Prostate gland (tissue), 2 donors: ENCODE measurements around the gene PDZRN3. TPM values are rescaled to one million over a fixed set of nuclear protein-coding genes. Genes with fewer than 3 reads are reported as not detected.

ENCODE experiments used
- DNase-seq: peaks from one replicate; pipeline ENCODE4 v3.0.0-alpha.2; 2019; ENCODE audit warnings: low spot score
- H3K27ac ChIP-seq, 2 donors: fragments of 200-600 bp; sonication (generic); 2 replicates each; pipeline ENCODE4 v1.5.1; 2017 to 2019
- H3K27me3 ChIP-seq: fragments of 200-600 bp; sonication (generic); replicated peaks from 2 replicates; pipeline ENCODE4 v1.5.1; 2019; ENCODE audit not compliant: insufficient read depth
- H3K36me3 ChIP-seq, 2 donors: fragments of 200-600 bp; sonication (generic); 1 replicate in 1 of 2; 2 replicates in 1 of 2; pipeline versions ENCODE4 v1.5.1 to v1.8.1; 2017 to 2019
- H3K4me1 ChIP-seq: fragments of 200-600 bp; sonication (generic); replicated peaks from 2 replicates; pipeline ENCODE4 v1.5.1; 2019
- H3K4me3 ChIP-seq, 2 donors: fragments of 200-600 bp; sonication (generic); 2 replicates each; pipeline ENCODE4 v1.5.1; 2017 to 2019
- H3K9me3 ChIP-seq: fragments of 200-600 bp; sonication (generic); 2 replicates; pipeline ENCODE4 v1.5.1; 2017
- CTCF ChIP-seq, 4 experiments: fragments of 200-600 bp in 2 of 4; fragments of 450-650 bp in 2 of 4; sonication (generic) in 2 of 4; IDR thresholded peaks; 1 replicate in 3 of 4; 2 replicates in 1 of 4; pipeline ENCODE4 v1.5.1; 2016 to 2019; ENCODE audit warnings: antibody characterized with exemption in 4 of 4, mild to moderate bottlenecking in 2 of 4, moderate library complexity in 2 of 4
- POLR2A ChIP-seq: fragments of 450-650 bp; IDR thresholded peaks from one replicate; pipeline ENCODE4 v1.6.1; 2016; ENCODE audit warnings: antibody characterized with exemption, mild to moderate bottlenecking
- POLR2AphosphoS5 ChIP-seq: sonication (generic); formaldehyde crosslinking; IDR thresholded peaks from one replicate; pipeline ENCODE4 v1.6.1; 2017; ENCODE audit warnings: antibody characterized with exemption
- WGBS: methylation state at CpG from one replicate; pipeline ENCODE4 v1.1.5; 2018; 5-methylcytosine and 5-hydroxymethylcytosine counted together
- intact Hi-C: fragments of 100-400 bp; cut with DNase I; formaldehyde crosslinking; loops from one replicate; pipeline ENCODE4 v1.14.2; 2022
- total RNA-seq, 2 donors: library from RNA; depleted of rRNA; stranded (reverse); fragments of >200 nt; gene quantifications; one replicate each; pipeline ENCODE4 v1.1.0, GENCODE V29; 2016

The PDZRN3 gene
- total RNA-seq, result 100 to 1,000 TPM in 1 of 2 donors, 10 to 100 TPM in 1; 80.9 to 143 TPM

GRCh38 chr3:73624821-73625665, at the start of gene PDZRN3:
TSS of gene PDZRN3 (minus strand) at chr3:73624941.
- Histone ChIP-seq H3K27ac (peak within 1 kb of the TSS; percentile 88 to 92), H3K4me1 (no peaks in the 10 kb centered on the region), H3K9me3 (no peaks in the 10 kb centered on the region), H3K4me3 (peak within 1 kb of the TSS; percentile 78 to 81), H3K27me3 (no peaks in the 10 kb centered on the region), H3K36me3 (no peaks in the 10 kb centered on the region)
- 2% methylated on average over 33 of the region's 55 CpGs for WGBS
- peak; percentile 79 for DNase-seq
- TF ChIP-seq CTCF (IDR thresholded peaks at IDR 0.05), result peak in 1 of 4 experiments; percentile 26
- TF ChIP-seq POLR2AphosphoS5, result peak; percentile 77
- TF ChIP-seq POLR2A, result peak; percentile 68
- intact Hi-C loops, result loop anchor here (5.0 to 10.0 kb wide), 6 partner anchors 92 to 520 kb away; no protein-coding TSS in a partner anchor

GRCh38 chr3:73674280-73674679, 49.5 kb upstream of the PDZRN3 start:
- H3K27ac ChIP-seq, result no peak overlapping the region
- 55% methylated on average over 5 of the region's 5 CpGs for WGBS
- H3K4me3 ChIP-seq, result no peak overlapping the region
- no peaks in the 10 kb centered on the region for H3K9me3 ChIP-seq
- intact Hi-C loops, result no loop called here
- TF ChIP-seq POLR2AphosphoS5 (no peak), CTCF (IDR thresholded peaks at IDR 0.05) (no peak), POLR2A (no peak)
- no peaks in the 10 kb centered on the region for H3K4me1 ChIP-seq
- H3K27me3 ChIP-seq, result no peaks in the 10 kb centered on the region
- no peaks in the 10 kb centered on the region for H3K36me3 ChIP-seq
- DNase-seq, result peak; percentile 10

DNA sequence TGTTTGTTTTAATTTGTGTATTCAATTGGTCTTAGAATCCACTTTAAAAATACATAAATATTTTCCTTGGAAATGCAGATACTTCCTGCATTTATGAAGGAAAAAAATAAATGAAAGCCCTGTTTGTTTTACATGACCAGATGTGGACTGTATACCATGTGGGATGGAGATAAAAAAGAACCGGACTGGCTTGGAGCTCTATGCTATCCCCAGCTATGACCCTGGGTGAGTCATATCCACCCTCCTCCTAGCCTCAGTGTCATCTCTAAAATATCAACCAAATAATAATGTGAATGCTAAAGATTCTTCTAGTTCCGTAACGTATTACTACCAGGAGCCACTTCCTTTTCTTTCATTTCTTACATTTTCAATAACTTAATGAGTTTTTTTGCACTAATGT, 44.5 kb upstream of the PDZRN3 start:
- Histone ChIP-seq H3K4me3 (no peak overlapping the region), H3K4me1 (no peaks in the 10 kb centered on the region), H3K9me3 (no peaks in the 10 kb centered on the region), H3K27ac (no peak overlapping the region), H3K36me3 (no peaks in the 10 kb centered on the region), H3K27me3 (no peaks in the 10 kb centered on the region)
- TF ChIP-seq POLR2A, result no peak
- no peak for TF ChIP-seq POLR2AphosphoS5
- no peak for TF ChIP-seq CTCF (IDR thresholded peaks at IDR 0.05)
- 78% methylated on average over 3 of the region's 3 CpGs for WGBS
- intact Hi-C loops, result no loop called here
- DNase-seq, result no peak

DNA sequence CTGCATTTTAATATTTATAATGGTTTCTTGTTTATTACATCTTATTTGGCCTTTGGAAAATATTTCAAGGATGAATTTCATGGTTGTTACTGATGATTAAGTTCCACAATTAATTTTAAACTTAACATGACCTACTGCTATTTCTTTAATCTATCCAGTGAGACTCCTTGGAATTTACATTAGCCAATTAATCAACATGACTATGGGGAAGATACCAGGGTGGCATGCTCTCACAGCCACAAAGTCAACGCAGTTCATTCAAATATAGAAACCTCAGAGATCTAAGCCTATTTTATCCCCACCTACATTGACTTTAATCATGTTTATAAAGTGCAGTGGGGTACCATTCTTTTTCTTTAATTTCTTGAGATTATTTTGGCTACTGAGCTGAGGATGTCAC, 43.6 kb upstream of the PDZRN3 start:
- DNase-seq, result no peak
- Histone ChIP-seq H3K4me1 (no peaks in the 10 kb centered on the region), H3K9me3 (no peaks in the 10 kb centered on the region), H3K36me3 (no peaks in the 10 kb centered on the region), H3K27me3 (no peaks in the 10 kb centered on the region), H3K27ac (no peak overlapping the region), H3K4me3 (no peak overlapping the region)
- TF ChIP-seq CTCF (IDR thresholded peaks at IDR 0.05) (no peak), POLR2A (no peak), POLR2AphosphoS5 (no peak)
- intact Hi-C loops, result no loop called here
- 66% methylated on average over 1 of the region's 1 CpG for WGBS

DNA sequence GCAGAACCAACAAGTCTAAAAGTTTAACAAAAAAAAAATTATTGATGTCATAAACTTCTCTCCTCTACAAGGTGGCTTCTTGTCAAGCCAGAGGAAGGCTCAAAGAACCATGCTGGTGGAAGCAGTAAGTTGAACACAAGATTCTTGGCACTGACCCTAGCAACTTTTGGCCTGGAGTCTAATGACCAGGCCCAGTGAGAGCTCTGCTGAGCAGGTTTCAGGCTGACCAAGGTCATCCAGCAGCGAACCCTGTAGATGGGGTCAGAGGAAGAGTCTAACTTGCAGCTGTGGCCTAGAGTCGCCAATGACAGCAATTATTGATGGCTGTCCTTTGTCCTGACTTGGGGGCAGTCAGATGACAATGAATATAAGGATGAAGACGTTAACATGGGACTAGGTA, 43.1 kb upstream of the PDZRN3 start:
- no peaks in the 10 kb centered on the region for H3K9me3 ChIP-seq
- 62% methylated on average over 3 of the region's 3 CpGs for WGBS
- H3K27me3 ChIP-seq, result no peaks in the 10 kb centered on the region
- intact Hi-C loops, result no loop called here
- H3K4me1 ChIP-seq, result no peaks in the 10 kb centered on the region
- no peak for DNase-seq
- H3K4me3 ChIP-seq, result no peak overlapping the region
- H3K36me3 ChIP-seq, result no peaks in the 10 kb centered on the region
- no peak overlapping the region for H3K27ac ChIP-seq
- TF ChIP-seq POLR2AphosphoS5 (no peak), CTCF (IDR thresholded peaks at IDR 0.05) (no peak), POLR2A (no peak)
